Inflammatory macrophage (primary cell): Measurements from ENCODE around the gene CTNNA2.

Experiments
- DNase-seq, 2 donors: peaks; one replicate each; pipeline ENCODE4 v3.0.0-alpha.2; 2020 to 2022

The CTNNA2 gene

GRCh38 chr2:80420530-80421208 lies 907.8 kb downstream of the CTNNA2 start:
- DNase-seq: no peak

GRCh38 chr2:80429251-80429650 lies 916.4 kb downstream of the CTNNA2 start:
- no peak for DNase-seq

GRCh38 chr2:80437959-80438358 lies 925.1 kb downstream of the CTNNA2 start:
- no peak for DNase-seq

GRCh38 chr2:80438686-80439085 lies 925.8 kb downstream of the CTNNA2 start:
- no peak for DNase-seq

GRCh38 chr2:80454628-80455027 lies 941.8 kb downstream of the CTNNA2 start:
- DNase-seq: no peak

GRCh38 chr2:80459028-80459427 lies 946.2 kb downstream of the CTNNA2 start:
- no peak for DNase-seq

GRCh38 chr2:80461505-80462197 lies 948.8 kb downstream of the CTNNA2 start:
- no peak for DNase-seq

GRCh38 chr2:80462654-80463053 lies 949.8 kb downstream of the CTNNA2 start:
- no peak for DNase-seq

- no peak for DNase-seq
These were observed 951.4 kb downstream of the CTNNA2 start for GRCh38 chr2:80464275-80464674.

GRCh38 chr2:80467262-80467811 lies 954.5 kb downstream of the CTNNA2 start:
- no peak for DNase-seq

- DNase-seq: no peak
These were observed 956.6 kb downstream of the CTNNA2 start for GRCh38 chr2:80469428-80469827.

GRCh38 chr2:80473069-80473468 lies 960.2 kb downstream of the CTNNA2 start:
- DNase-seq: no peak

- no peak for DNase-seq
These were observed 960.9 kb downstream of the CTNNA2 start for GRCh38 chr2:80473796-80474195.

- DNase-seq: no peak
These were observed 963.1 kb downstream of the CTNNA2 start for GRCh38 chr2:80475970-80476369.

GRCh38 chr2:80476535-80477117 lies 963.8 kb downstream of the CTNNA2 start:
- no peak for DNase-seq

GRCh38 chr2:80482276-80482675 lies 969.4 kb downstream of the CTNNA2 start:
- DNase-seq: no peak

- no peak for DNase-seq
These were observed 976.9 kb downstream of the CTNNA2 start for GRCh38 chr2:80489717-80490116.

GRCh38 chr2:80490964-80491363 lies 978.1 kb downstream of the CTNNA2 start:
- no peak for DNase-seq

GRCh38 chr2:80496346-80496745 lies 983.5 kb downstream of the CTNNA2 start:
- DNase-seq: no peak

GRCh38 chr2:80496775-80497174 lies 983.9 kb downstream of the CTNNA2 start:
- no peak for DNase-seq

- DNase-seq: no peak
These were observed 986.2 kb downstream of the CTNNA2 start for GRCh38 chr2:80499095-80499494.

GRCh38 chr2:80501874-80502624 lies 989.2 kb downstream of the CTNNA2 start:
- no peak for DNase-seq

- DNase-seq: no peak
These were observed 993.7 kb downstream of the CTNNA2 start for GRCh38 chr2:80506563-80506962.
